ENCODE results near the gene HIBADH. TPM values are rescaled to one million over a fixed set of nuclear protein-coding genes. Genes with fewer than 3 reads are reported as not detected.
"Not testable (repeated sequence)": the region's sequence is repeated elsewhere in the genome, so short reads cannot be mapped to it uniquely, and the experiment has no call there.

HIBADH gene
- polyA plus RNA-seq, 3 donors: 15.0 to 68.2 (median 51.2) TPM

DNA sequence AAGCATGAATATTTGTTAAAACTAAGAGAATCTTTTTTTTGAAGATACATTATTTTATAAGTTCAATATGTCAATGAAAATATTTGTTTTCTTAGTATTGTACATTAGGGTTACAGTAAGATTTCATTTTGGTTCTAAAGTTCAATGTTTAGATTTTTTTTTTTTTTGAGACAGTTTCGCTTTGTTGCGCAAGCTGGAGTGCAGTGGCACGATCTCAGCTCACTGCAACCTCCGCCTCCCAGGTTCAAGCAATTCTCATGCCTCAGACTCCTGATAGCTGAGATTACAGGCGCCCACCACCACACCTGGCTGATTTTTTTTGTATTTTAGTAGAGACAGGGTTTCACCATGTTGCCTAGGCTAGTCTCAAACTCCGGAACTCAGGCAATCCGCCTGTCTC lies 84.5 kb downstream of the HIBADH start:
- not testable (repeated sequence) for H3K27ac ChIP-seq (ENCODE audit: low read depth, low read length)
- 78 to 94% (median 79%) methylated on average over 7 of the region's 7 CpGs for WGBS, 3 donors

GRCh38 chr7:27576360-27576944 lies 86.2 kb downstream of the HIBADH start:
- WGBS, 3 donors: 90 to 92% (median 92%) methylated on average over 3 of the region's 3 CpGs

GRCh38 chr7:27575613-27576012 lies 87.1 kb downstream of the HIBADH start:
- 48 to 76% (median 53%) methylated on average over 3 of the region's 3 CpGs for WGBS, 3 donors

More at GRCh38 chr7:27576360-27576944, 86.2 kb downstream of the HIBADH start:
- no peak overlapping the region for H3K27ac ChIP-seq (ENCODE audit: low read depth, low read length)

GRCh38 chr7:27569106-27569505 lies 93.6 kb downstream of the HIBADH start:
- H3K27ac ChIP-seq (ENCODE audit: low read depth, low read length): no peak overlapping the region

More at GRCh38 chr7:27575613-27576012, 87.1 kb downstream of the HIBADH start:
- no peak overlapping the region for H3K27ac ChIP-seq (ENCODE audit: low read depth, low read length)

- H3K27ac ChIP-seq (ENCODE audit: low read depth, low read length): no peak overlapping the region
- 97 to 98% (median 97%) methylated on average over 4 of the region's 4 CpGs for WGBS, 3 donors
These were observed 95.4 kb downstream of the HIBADH start for GRCh38 chr7:27567266-27567665.

- WGBS, 3 donors: 75 to 84% (median 78%) methylated on average over 4 of the region's 4 CpGs
These were observed 97.7 kb downstream of the HIBADH start for GRCh38 chr7:27564881-27565482.

GRCh38 chr7:27560706-27561235 lies 101.9 kb downstream of the HIBADH start:
- H3K27ac ChIP-seq (ENCODE audit: low read depth, low read length): no peak overlapping the region

More at GRCh38 chr7:27564881-27565482, 97.7 kb downstream of the HIBADH start:
- H3K27ac ChIP-seq (ENCODE audit: low read depth, low read length): no peak overlapping the region

DNA sequence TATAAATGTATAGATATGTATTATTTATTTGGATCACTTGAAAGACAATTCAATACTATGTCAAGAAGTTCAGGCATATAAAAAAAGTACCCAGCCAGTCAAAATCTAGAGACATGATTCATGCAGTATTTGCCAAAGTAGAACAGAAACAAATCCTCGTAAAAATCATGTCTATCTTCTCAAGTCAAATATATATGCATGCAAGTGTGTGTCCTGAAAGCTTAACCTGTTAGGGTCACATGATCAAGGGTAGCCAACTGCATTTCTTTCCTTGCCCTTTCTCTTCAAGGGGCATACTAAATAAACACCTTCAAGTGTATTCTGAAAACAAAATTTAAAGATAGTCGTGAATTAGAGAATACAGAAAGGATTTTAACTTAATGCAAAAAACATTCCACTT lies 107.0 kb downstream of the HIBADH start:
- 86 to 92% (median 88%) methylated on average over 2 of the region's 2 CpGs for whole genome bisulfite sequencing, 3 donors
- H3K27ac ChIP-seq (ENCODE audit: low read depth, low read length): no peak overlapping the region

GRCh38 chr7:27554826-27555225 lies 107.9 kb downstream of the HIBADH start:
- H3K27ac ChIP-seq (ENCODE audit: low read depth, low read length): no peak overlapping the region
- 97 to 100% (median 100%) methylated on average over 1 of the region's 1 CpG for WGBS, 3 donors

GRCh38 chr7:27553273-27553672 lies 109.4 kb downstream of the HIBADH start:
- 86 to 97% (median 96%) methylated on average over 5 of the region's 5 CpGs for WGBS, 3 donors
- H3K27ac ChIP-seq (ENCODE audit: low read depth, low read length): no peak overlapping the region

- WGBS, 3 donors: 91 to 96% (median 94%) methylated on average over 8 of the region's 8 CpGs
- H3K27ac ChIP-seq (ENCODE audit: low read depth, low read length): no peak overlapping the region
These were observed 110.8 kb downstream of the HIBADH start for GRCh38 chr7:27551803-27552400.

- 93 to 98% (median 95%) methylated on average over 2 of the region's 2 CpGs for WGBS, 3 donors
- no peak overlapping the region for H3K27ac ChIP-seq (ENCODE audit: low read depth, low read length)
These were observed 113.1 kb downstream of the HIBADH start for GRCh38 chr7:27549606-27550005.

DNA sequence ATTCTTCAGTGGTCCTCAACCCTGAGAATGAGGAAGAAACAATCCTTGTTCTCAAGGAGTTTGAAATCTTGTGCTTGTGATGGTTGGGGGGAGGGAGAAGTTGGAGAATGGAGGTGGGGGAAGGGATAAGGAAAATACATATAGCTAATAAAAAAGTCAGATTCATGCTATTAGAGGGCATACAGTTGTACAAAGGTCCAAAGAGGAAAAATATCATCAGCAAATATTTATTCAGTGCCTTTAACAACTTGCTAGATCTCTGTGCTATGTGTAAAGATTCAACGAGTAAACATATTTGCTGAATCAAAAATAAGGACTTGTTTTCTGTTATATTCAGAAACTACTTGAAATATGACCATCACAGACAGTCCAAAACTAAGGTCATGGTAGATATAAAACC lies 114.4 kb downstream of the HIBADH start:
- H3K27ac ChIP-seq (ENCODE audit: low read depth, low read length): no peak overlapping the region
- WGBS, 3 donors: 86 to 95% (median 88%) methylated on average over 1 of the region's 1 CpG

DNA sequence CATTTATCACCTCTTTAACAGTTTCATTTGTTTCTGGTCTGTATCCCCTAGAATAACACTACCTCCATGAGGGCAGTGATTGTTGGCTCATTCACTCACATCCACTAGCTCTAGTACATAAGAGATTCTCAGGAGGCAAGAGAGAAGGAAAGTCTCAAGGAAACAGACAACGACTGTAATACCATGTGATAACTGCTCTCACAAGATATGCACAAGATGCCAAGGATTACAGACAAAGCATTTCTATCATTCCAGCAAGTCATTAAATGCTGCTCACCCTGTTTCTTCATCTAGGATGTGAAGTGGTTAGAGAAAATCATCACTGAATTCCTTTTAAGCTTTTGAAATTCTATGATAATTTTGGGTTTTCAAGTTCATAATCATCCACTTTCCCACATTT lies 115.3 kb downstream of the HIBADH start:
- H3K27ac ChIP-seq (ENCODE audit: low read depth, low read length): no peak overlapping the region
- 40 to 53% (median 51%) methylated on average over 1 of the region's 1 CpG for WGBS, 3 donors

GRCh38 chr7:27546610-27547009 lies 116.1 kb downstream of the HIBADH start:
- 93 to 100% (median 96%) methylated on average over 1 of the region's 1 CpG for WGBS, 3 donors
- H3K27ac ChIP-seq (ENCODE audit: low read depth, low read length): no peak overlapping the region

GRCh38 chr7:27535795-27536194 lies 126.9 kb downstream of the HIBADH start:
- WGBS, 3 donors: 93 to 94% (median 94%) methylated on average over 4 of the region's 4 CpGs

DNA sequence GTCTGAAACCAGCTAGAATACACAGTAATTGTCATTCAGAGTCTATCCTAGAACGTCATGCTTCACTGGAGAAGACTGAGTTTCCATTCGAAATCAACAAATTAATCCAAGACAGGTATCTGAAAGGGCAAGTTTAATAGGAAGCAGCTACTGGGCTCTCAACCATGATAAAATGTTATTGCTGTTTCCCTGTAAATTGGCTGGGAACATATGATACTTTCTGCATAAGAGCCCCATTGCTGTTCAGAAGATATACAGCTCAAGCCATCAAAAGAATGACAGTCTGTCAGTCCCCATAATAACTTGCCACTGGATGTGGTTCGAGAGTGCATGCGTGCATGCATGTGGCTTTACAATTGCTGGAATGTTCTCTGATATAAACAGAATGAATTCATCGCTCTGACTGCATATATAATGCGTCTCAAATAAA lies 129.0 kb downstream of the HIBADH start:
- WGBS, 3 donors: 93 to 95% (median 95%) methylated on average over 6 of the region's 6 CpGs
- H3K27ac ChIP-seq (ENCODE audit: low read depth, low read length): no peak overlapping the region

More at GRCh38 chr7:27535795-27536194, 126.9 kb downstream of the HIBADH start:
- no peak overlapping the region for H3K27ac ChIP-seq (ENCODE audit: low read depth, low read length)

DNA sequence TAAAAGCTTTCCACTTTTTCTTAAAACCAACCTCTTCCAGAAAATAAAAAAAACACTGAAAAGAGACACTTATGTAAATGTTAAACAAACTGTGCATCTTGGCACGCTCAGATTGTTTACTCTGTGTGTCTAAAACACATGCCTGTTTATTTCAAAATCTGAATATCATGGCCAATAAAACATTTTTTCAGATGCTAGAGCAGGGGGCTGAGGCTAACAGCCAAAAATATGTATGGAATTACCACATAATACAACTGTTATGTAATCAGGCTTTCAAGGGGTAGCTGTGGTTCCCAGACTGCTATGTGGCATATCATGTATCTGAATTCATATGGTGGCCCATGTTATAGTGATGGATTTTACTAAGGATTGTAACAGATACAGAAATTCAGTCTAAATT lies 130.4 kb downstream of the HIBADH start:
- no peak overlapping the region for H3K27ac ChIP-seq (ENCODE audit: low read depth, low read length)
- WGBS, 3 donors: 73 to 96% (median 85%) methylated on average over 1 of the region's 1 CpG

DNA sequence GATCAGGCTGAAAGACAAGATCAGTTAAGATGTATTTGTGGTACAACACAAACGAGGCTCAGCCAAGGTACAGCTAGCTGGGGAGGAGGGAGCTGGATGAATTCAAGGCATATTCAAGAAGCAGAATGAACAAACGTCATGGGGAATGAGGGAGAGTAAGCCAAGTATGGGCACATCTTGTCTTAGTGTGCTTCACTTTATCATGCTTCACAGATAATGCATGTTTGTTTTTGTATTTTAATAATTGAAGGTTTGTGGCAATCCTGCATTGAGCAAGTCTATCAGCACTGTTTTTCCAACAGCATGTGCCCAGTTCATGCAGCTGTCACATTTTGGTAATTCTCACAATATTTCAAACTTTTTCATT lies 135.4 kb downstream of the HIBADH start:
- WGBS, 3 donors: 51 to 56% (median 55%) methylated on average over 2 of the region's 2 CpGs
- H3K27ac ChIP-seq (ENCODE audit: low read depth, low read length): no peak overlapping the region
